Liver (tissue), 3 donors: ENCODE data around the gene NAP1L1.

ENCODE experiments used
- CTCF ChIP-seq: fragments of 150-350 bp; IDR thresholded peaks from 2 replicates; pipeline ENCODE4 v1.5.1; 2017; ENCODE audit warnings: improper control_type of control experiment, low read depth, low read length; ENCODE audit not compliant: missing input control
- EGR1 ChIP-seq, 2 donors: IDR thresholded peaks; 2 replicates each; pipeline ENCODE4 v1.6.1; 2016 to 2018; ENCODE audit warnings: antibody characterized with exemption in 2 of 2, low read depth in 2 of 2
- GABPA ChIP-seq, 2 donors: IDR thresholded peaks in 1 of 2; conservative IDR thresholded peaks in 1 of 2; 2 replicates each; pipeline ENCODE4 v1.6.1; 2016; ENCODE audit warnings: antibody characterized with exemption in 2 of 2, mild to moderate bottlenecking in 1 of 2, moderate library complexity in 1 of 2
- HNF4A ChIP-seq, 2 donors: conservative IDR thresholded peaks; 2 replicates each; pipeline ENCODE4 v1.6.1; 2016; ENCODE audit warnings: antibody characterized with exemption in 2 of 2, mild to moderate bottlenecking in 2 of 2
- NR2F2 ChIP-seq: IDR thresholded peaks from 2 replicates; pipeline ENCODE4 v1.6.1; 2016; ENCODE audit warnings: antibody characterized with exemption
- RAD21 ChIP-seq, 2 donors: IDR thresholded peaks; 2 replicates each; pipeline ENCODE4 v1.6.1; 2016; ENCODE audit warnings: antibody characterized with exemption in 2 of 2, mild to moderate bottlenecking in 2 of 2
- RXRA ChIP-seq, 2 donors: IDR thresholded peaks; 2 replicates each; pipeline ENCODE4 v1.6.1; 2017 to 2018; ENCODE audit warnings: antibody characterized with exemption in 2 of 2, mild to moderate bottlenecking in 1 of 2
- SP1 ChIP-seq: IDR thresholded peaks from 2 replicates; pipeline ENCODE4 v1.6.1; 2018; ENCODE audit warnings: antibody characterized with exemption, mild to moderate bottlenecking
- TAF1 ChIP-seq: conservative IDR thresholded peaks from 2 replicates; pipeline ENCODE4 v1.6.1; 2016; ENCODE audit warnings: antibody characterized with exemption, mild to moderate bottlenecking
- YY1 ChIP-seq: IDR thresholded peaks from 2 replicates; pipeline ENCODE4 v1.6.1; 2016; ENCODE audit warnings: antibody characterized with exemption, mild to moderate bottlenecking
- TF ChIP-seq, protein P1 (sequence below): IDR thresholded peaks from 2 replicates; pipeline ENCODE4 v1.6.1; 2016; ENCODE audit warnings: antibody characterized with exemption
- TF ChIP-seq, protein P2 (sequence below): IDR thresholded peaks from 2 replicates; pipeline ENCODE4 v1.6.1; 2016; ENCODE audit warnings: antibody characterized with exemption, mild to moderate bottlenecking
- TF ChIP-seq, protein P3 (sequence below): IDR thresholded peaks from 2 replicates; pipeline ENCODE4 v1.6.1; 2016; ENCODE audit warnings: antibody characterized with exemption
- TF ChIP-seq, protein P4 (sequence below): IDR thresholded peaks from 2 replicates; pipeline ENCODE4 v1.6.1; 2016; ENCODE audit warnings: antibody characterized with exemption
- donor health status: healthy.
- donor health status: healthy.

GRCh38 chr12:76013603-76014002, 70.9 kb downstream of the NAP1L1 start:
- TF ChIP-seq RAD21 (IDR thresholded peaks at IDR 0.05) (no peak), CTCF (no peak), HNF4A (conservative IDR thresholded peaks at IDR 0.05) (no peak), NR2F2 (no peak), TAF1 (no peak), GABPA (IDR thresholded peaks at IDR 0.05 in 1 of 2, conservative IDR thresholded peaks at IDR 0.05 in 1 of 2) (no peak), EGR1 (IDR thresholded peaks at IDR 0.05; ENCODE audit: low read depth in 2 of 2) (no peak), RXRA (IDR thresholded peaks at IDR 0.05) (no peak), YY1 (no peak), SP1 (no peak)
- TF ChIP-seq, protein P1, sequence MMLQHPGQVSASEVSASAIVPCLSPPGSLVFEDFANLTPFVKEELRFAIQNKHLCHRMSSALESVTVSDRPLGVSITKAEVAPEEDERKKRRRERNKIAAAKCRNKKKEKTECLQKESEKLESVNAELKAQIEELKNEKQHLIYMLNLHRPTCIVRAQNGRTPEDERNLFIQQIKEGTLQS, result no peak
- TF ChIP-seq, protein P2, sequence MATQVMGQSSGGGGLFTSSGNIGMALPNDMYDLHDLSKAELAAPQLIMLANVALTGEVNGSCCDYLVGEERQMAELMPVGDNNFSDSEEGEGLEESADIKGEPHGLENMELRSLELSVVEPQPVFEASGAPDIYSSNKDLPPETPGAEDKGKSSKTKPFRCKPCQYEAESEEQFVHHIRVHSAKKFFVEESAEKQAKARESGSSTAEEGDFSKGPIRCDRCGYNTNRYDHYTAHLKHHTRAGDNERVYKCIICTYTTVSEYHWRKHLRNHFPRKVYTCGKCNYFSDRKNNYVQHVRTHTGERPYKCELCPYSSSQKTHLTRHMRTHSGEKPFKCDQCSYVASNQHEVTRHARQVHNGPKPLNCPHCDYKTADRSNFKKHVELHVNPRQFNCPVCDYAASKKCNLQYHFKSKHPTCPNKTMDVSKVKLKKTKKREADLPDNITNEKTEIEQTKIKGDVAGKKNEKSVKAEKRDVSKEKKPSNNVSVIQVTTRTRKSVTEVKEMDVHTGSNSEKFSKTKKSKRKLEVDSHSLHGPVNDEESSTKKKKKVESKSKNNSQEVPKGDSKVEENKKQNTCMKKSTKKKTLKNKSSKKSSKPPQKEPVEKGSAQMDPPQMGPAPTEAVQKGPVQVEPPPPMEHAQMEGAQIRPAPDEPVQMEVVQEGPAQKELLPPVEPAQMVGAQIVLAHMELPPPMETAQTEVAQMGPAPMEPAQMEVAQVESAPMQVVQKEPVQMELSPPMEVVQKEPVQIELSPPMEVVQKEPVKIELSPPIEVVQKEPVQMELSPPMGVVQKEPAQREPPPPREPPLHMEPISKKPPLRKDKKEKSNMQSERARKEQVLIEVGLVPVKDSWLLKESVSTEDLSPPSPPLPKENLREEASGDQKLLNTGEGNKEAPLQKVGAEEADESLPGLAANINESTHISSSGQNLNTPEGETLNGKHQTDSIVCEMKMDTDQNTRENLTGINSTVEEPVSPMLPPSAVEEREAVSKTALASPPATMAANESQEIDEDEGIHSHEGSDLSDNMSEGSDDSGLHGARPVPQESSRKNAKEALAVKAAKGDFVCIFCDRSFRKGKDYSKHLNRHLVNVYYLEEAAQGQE, result no peak
- TF ChIP-seq, protein P3, sequence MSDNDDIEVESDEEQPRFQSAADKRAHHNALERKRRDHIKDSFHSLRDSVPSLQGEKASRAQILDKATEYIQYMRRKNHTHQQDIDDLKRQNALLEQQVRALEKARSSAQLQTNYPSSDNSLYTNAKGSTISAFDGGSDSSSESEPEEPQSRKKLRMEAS, result no peak
- TF ChIP-seq, protein P4, sequence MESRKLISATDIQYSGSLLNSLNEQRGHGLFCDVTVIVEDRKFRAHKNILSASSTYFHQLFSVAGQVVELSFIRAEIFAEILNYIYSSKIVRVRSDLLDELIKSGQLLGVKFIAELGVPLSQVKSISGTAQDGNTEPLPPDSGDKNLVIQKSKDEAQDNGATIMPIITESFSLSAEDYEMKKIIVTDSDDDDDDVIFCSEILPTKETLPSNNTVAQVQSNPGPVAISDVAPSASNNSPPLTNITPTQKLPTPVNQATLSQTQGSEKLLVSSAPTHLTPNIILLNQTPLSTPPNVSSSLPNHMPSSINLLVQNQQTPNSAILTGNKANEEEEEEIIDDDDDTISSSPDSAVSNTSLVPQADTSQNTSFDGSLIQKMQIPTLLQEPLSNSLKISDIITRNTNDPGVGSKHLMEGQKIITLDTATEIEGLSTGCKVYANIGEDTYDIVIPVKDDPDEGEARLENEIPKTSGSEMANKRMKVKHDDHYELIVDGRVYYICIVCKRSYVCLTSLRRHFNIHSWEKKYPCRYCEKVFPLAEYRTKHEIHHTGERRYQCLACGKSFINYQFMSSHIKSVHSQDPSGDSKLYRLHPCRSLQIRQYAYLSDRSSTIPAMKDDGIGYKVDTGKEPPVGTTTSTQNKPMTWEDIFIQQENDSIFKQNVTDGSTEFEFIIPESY, result no peak
